Urinary bladder (tissue), 4 donors: ENCODE measurements around the gene PTDSS2. TPM values are rescaled to one million over a fixed set of nuclear protein-coding genes. Genes with fewer than 3 reads are reported as not detected.

ENCODE experiments used
- DNase-seq: peaks from one replicate; pipeline ENCODE4 v3.0.0-alpha.2; 2015; ENCODE audit errors: extremely low spot score
- H3K27ac ChIP-seq: one replicate; pipeline ENCODE4 v1.5.1; 2013; ENCODE audit warnings: low read depth, mild to moderate bottlenecking, moderate library complexity
- H3K36me3 ChIP-seq: one replicate; pipeline ENCODE4 v1.6.1; 2013; ENCODE audit warnings: mild to moderate bottlenecking, moderate library complexity; ENCODE audit not compliant: insufficient read depth
- H3K4me1 ChIP-seq: one replicate; pipeline ENCODE4 v1.6.1; 2013; ENCODE audit warnings: mild to moderate bottlenecking, moderate library complexity; ENCODE audit not compliant: insufficient read depth
- H3K4me3 ChIP-seq: one replicate; pipeline ENCODE4 v1.5.1; 2013; ENCODE audit warnings: low read depth, low read length
- WGBS: extraction: QIAGEN DNeasy Blood & Tissue Kit; methylation state at CpG from one replicate; pipeline ENCODE4 v1.1.7; 2013; 5-methylcytosine and 5-hydroxymethylcytosine counted together
- polyA plus RNA-seq: library from polyadenylated mRNA; stranded (reverse); fragments of 200-250 nt; gene quantifications from one replicate; pipeline ENCODE4 v1.2.3, GENCODE V29; 2013
- total RNA-seq: library from RNA; depleted of rRNA; stranded (reverse); fragments of >200 nt; gene quantifications from one replicate; pipeline ENCODE4 v1.2.3, GENCODE V29; 2014
- donor health status: healthy with polysubstance abuse.
- donor health status: healthy.

Gene PTDSS2
- total and polyA plus RNA-seq, 2 donors: 13.5 to 27.0 TPM

- no peak overlapping the region for H3K27ac ChIP-seq
- 98% methylated on average over 38 of the region's 38 CpGs for WGBS
- no peaks in the 10 kb centered on the region for H3K4me1 ChIP-seq
- peaks cover 2% of the 10 kb centered on the region for H3K36me3 ChIP-seq
- H3K4me3 ChIP-seq: no peak overlapping the region
- no peak for DNase-seq
Measured at GRCh38 chr11:484616-485015, 34.5 kb downstream of the PTDSS2 start.

- peaks cover 4% of the 10 kb centered on the region for H3K36me3 ChIP-seq
- H3K4me3 ChIP-seq: no peak overlapping the region
- H3K27ac ChIP-seq: no peak overlapping the region
- 95% methylated on average over 23 of the region's 23 CpGs for WGBS
- no peaks in the 10 kb centered on the region for H3K4me1 ChIP-seq
- DNase-seq: no peak
Measured at GRCh38 chr11:486189-486588, 36.1 kb downstream of the PTDSS2 start.

- H3K4me1 ChIP-seq: no peaks in the 10 kb centered on the region
- H3K4me3 ChIP-seq: no peak overlapping the region
- H3K36me3 ChIP-seq: peaks cover 4% of the 10 kb centered on the region
- no peak overlapping the region for H3K27ac ChIP-seq
- no peak for DNase-seq
- WGBS: 89% methylated on average over 22 of the region's 22 CpGs
Measured at GRCh38 chr11:487571-488021, 37.5 kb downstream of the PTDSS2 start.

DNA sequence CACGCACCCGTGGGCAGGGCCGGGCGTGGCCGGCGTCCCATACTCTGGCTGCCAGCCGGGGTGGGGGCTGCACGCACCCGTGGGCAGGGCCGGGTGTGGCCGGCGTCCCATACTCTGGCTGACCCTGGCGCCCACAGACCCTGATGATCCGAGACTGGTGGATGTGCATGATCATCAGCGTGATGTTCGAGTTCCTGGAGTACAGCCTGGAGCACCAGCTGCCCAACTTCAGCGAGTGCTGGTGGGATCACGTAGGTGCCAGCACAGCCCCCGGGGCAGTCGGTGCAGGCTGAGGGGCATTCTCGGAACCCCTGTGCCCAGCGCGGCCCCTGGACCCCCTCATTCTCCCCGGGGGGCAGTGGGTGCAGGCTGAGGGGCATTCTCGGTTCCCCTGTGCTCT is 38.0 kb downstream of the PTDSS2 start:
- no peak overlapping the region for H3K27ac ChIP-seq
- DNase-seq: no peak
- H3K36me3 ChIP-seq: peaks cover 4% of the 10 kb centered on the region
- no peaks in the 10 kb centered on the region for H3K4me1 ChIP-seq
- no peak overlapping the region for H3K4me3 ChIP-seq
- 89% methylated on average over 25 of the region's 25 CpGs for WGBS

- 95% methylated on average over 19 of the region's 19 CpGs for WGBS
- H3K4me3 ChIP-seq: no peak overlapping the region
- no peaks in the 10 kb centered on the region for H3K4me1 ChIP-seq
- no peak for DNase-seq
- H3K27ac ChIP-seq: no peak overlapping the region
- peaks cover 4% of the 10 kb centered on the region for H3K36me3 ChIP-seq
Measured at GRCh38 chr11:488579-488978, 38.5 kb downstream of the PTDSS2 start.

- no peaks in the 10 kb centered on the region for H3K4me1 ChIP-seq
- no peak overlapping the region for H3K27ac ChIP-seq
- WGBS: 91% methylated on average over 19 of the region's 19 CpGs
- H3K4me3 ChIP-seq: no peak overlapping the region
- peaks cover 4% of the 10 kb centered on the region for H3K36me3 ChIP-seq
- no peak for DNase-seq
Measured at GRCh38 chr11:488992-489391, 38.9 kb downstream of the PTDSS2 start.

GRCh38 chr11:489610-490185 is 39.6 kb downstream of the PTDSS2 start:
- Histone ChIP-seq H3K4me1 (no peaks in the 10 kb centered on the region), H3K27ac (no peak overlapping the region), H3K36me3 (peaks cover 4% of the 10 kb centered on the region), H3K4me3 (no peak overlapping the region)
- DNase-seq: no peak
- 94% methylated on average over 37 of the region's 37 CpGs for WGBS

- WGBS: 95% methylated on average over 38 of the region's 38 CpGs
- H3K36me3 ChIP-seq: peaks cover 4% of the 10 kb centered on the region
- DNase-seq: no peak
Measured at GRCh38 chr11:490186-490929, 40.3 kb downstream of the PTDSS2 start.

GRCh38 chr11:490930-491260 is 40.8 kb downstream of the PTDSS2 start:
- Histone ChIP-seq H3K4me1 (no peaks in the 10 kb centered on the region), H3K36me3 (peaks cover 4% of the 10 kb centered on the region), H3K4me3 (no peak overlapping the region), H3K27ac (no peak overlapping the region)
- 90% methylated on average over 15 of the region's 15 CpGs for WGBS
- DNase-seq: no peak

More at GRCh38 chr11:490186-490929, 40.3 kb downstream of the PTDSS2 start:
- H3K4me1 ChIP-seq: no peaks in the 10 kb centered on the region
- H3K4me3 ChIP-seq: no peak overlapping the region
- no peak overlapping the region for H3K27ac ChIP-seq

DNA sequence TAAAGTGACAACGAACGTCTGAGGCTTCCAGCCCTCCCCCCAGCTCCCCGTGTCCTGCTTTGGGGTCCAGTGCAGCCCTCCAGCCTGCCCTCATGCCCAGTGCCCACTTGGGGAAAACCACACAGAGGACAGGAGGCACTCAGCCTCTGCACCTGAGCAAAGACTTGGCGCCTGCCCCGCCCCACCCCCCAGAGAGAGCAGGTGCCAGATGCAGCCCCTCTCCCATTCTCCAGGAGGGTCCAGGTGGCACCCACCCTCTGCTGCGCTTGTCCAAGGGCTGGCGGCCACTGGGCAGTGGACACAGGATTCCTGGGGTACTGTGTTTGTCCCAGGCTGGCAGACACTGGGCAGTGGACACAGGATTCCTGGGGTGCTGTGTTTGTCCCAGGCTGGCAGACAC is 41.3 kb downstream of the PTDSS2 start:
- H3K4me3 ChIP-seq: no peak overlapping the region
- no peak overlapping the region for H3K27ac ChIP-seq
- DNase-seq: no peak
- no peaks in the 10 kb centered on the region for H3K4me1 ChIP-seq
- 92% methylated on average over 7 of the region's 7 CpGs for WGBS
- H3K36me3 ChIP-seq: peaks cover 4% of the 10 kb centered on the region

DNA sequence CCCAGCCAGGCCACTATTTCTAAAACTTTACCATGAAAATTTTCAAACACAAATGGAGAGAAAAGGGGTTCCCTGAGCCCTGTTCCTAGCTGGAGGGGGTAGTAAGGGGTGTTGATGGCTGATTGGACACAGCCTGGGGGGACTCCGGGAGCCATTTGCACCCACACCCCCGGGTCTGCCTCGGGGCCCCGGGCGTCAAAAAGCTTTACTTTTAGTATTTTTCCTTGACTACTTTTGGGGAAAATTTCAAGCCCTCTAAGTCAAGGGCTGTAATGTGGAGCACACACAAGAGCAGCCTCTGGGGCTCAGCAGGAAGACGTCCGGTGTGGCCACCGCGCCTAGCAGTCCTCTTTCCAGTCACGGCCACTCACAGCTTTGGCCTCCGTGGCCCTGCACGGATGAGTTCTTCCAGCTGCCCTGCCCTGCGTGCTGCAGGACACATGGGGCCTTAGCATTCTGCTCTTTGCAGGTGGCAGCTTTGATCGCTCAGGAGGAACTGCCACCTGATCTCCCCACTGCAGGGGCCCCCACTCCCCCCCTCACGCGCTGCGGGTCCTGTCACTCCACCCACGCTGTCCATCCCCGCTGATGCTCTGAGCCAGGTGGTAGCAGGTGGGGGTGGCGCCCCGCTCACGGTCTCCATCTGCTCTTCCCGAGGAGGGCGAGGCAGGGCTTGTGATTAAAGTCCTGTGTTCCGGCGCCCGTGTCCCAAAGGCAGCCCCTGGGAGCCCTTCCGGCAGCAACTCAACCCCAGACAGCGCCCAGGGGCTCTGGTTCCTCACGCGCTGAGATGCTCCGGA is 42.5 kb downstream of the PTDSS2 start:
- peaks cover 4% of the 10 kb centered on the region for H3K36me3 ChIP-seq

DNA sequence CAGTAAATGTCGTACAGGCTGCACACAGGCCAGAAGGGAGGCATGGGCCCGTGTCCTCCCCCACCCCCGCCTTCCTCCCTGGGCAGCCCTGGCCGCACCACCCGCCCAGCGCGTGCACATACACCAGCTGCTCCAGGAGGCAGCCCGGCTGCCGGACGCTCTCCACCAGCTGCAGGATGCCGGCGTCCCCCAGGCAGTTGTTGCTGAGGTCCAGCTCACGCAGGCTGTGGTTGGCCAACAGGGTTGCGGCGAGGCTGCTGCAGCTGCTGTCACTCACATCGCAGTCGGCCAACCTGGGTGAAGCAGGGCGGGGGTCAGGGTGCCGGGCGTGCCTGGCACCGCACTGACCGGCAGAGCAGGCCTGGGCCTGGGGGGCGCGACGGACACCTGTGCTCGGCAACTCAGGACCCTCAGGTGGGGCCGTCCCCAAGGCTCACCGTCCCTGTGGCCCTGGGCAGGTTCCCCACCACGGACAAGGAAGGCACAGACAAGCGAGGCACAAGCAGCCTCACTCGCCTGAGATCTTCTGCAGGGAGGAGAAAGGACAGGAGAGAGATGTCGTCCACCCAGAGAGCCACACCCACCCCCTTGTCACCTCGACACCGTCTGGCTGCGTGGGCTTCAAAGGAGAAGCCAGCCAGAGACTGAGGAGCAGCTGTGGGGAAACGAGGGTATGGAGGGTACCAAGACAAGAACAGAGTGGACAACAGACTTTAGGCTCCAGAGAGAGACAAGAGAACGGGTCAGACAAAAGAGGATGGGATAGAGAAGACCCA is 44.9 kb downstream of the PTDSS2 start:
- Histone ChIP-seq H3K4me1 (no peaks in the 10 kb centered on the region), H3K27ac (no peak overlapping the region), H3K4me3 (no peak overlapping the region), H3K36me3 (peaks cover 11% of the 10 kb centered on the region)
- DNase-seq: no peak
- 79% methylated on average over 37 of the region's 37 CpGs for WGBS

More for the DNA sequence above, 42.5 kb downstream of the PTDSS2 start:
- Histone ChIP-seq H3K27ac (no peak overlapping the region), H3K4me1 (no peaks in the 10 kb centered on the region), H3K4me3 (no peak overlapping the region)
- DNase-seq: no peak
- 80% methylated on average over 32 of the region's 32 CpGs for whole genome bisulfite sequencing

DNA sequence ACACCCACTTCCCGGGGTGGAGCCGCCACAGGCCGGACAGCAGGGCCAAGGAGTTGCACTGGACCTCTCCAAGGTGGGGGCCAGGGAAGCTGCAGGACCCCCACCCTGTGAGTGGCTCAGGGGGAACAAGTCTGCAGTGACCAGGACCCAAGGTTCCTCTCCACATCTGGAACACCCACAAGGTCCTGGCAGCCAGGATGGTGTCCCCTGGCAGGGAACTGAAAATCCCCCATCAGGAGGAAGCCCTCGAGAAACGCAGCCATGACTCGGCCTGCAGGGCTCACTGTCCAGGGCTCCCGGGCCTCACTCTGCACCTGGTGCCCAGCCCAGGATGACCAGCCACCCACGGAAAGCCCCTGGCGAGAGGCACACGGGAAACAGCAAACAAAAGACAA is 45.5 kb downstream of the PTDSS2 start:
- no peak overlapping the region for H3K4me3 ChIP-seq
- no peak for DNase-seq
- 69% methylated on average over 10 of the region's 10 CpGs for WGBS
- peaks cover 14% of the 10 kb centered on the region for H3K36me3 ChIP-seq
- no peak overlapping the region for H3K27ac ChIP-seq
- no peaks in the 10 kb centered on the region for H3K4me1 ChIP-seq
